H9 (cell line): ENCODE measurements around the gene NR3C2. TPM values are rescaled to one million over a fixed set of nuclear protein-coding genes. Genes with fewer than 3 reads are reported as not detected.

Experiments used
- DNase-seq: peaks from one replicate; pipeline ENCODE4 v3.0.0-alpha.2; 2017
- H2AFZ ChIP-seq: one replicate; pipeline ENCODE4 v1.6.1; 2013; ENCODE audit warnings: mild to moderate bottlenecking, low read length, control low read depth, moderate library complexity
- H2AK5ac ChIP-seq: 2 replicates; pipeline ENCODE4 v1.6.1; 2013; ENCODE audit warnings: low read length, control low read depth, mixed read lengths; ENCODE audit not compliant: insufficient read length
- H2BK120ac ChIP-seq: one replicate; pipeline ENCODE4 v1.6.1; 2013; ENCODE audit warnings: low read depth, mild to moderate bottlenecking, low read length, control low read depth, inconsistent platforms; ENCODE audit not compliant: poor library complexity, severe bottlenecking
- H2BK12ac ChIP-seq: 2 replicates; pipeline ENCODE4 v1.6.1; 2013; ENCODE audit warnings: low read length, control low read depth, mixed read lengths, low read depth; ENCODE audit not compliant: insufficient read length
- H2BK15ac ChIP-seq: 2 replicates; pipeline ENCODE4 v1.6.1; 2013; ENCODE audit warnings: low read depth, low read length, control low read depth
- H2BK20ac ChIP-seq: one replicate; pipeline ENCODE4 v1.6.1; 2013; ENCODE audit warnings: low read depth, mild to moderate bottlenecking, low read length, control low read depth, inconsistent platforms; ENCODE audit not compliant: poor library complexity, severe bottlenecking
- H2BK5ac ChIP-seq: 2 replicates; pipeline ENCODE4 v1.6.1; 2013; ENCODE audit warnings: low read length, control low read depth, mixed read lengths; ENCODE audit not compliant: insufficient read length
- H3K14ac ChIP-seq: 2 replicates; pipeline ENCODE4 v1.6.1; 2013; ENCODE audit warnings: low read length, control low read depth; ENCODE audit not compliant: insufficient read depth
- H3K18ac ChIP-seq: 2 replicates; pipeline ENCODE4 v1.6.1; 2013; ENCODE audit warnings: low read depth, mild to moderate bottlenecking, mixed read lengths, low read length, control low read depth; ENCODE audit not compliant: insufficient read length
- H3K23ac ChIP-seq: 2 replicates; pipeline ENCODE4 v1.6.1; 2013; ENCODE audit warnings: low read length, control low read depth, mixed read lengths, low read depth; ENCODE audit not compliant: insufficient read length
- H3K23me2 ChIP-seq: 2 replicates; pipeline ENCODE4 v1.6.1; 2013; ENCODE audit warnings: low read depth, mild to moderate bottlenecking, mixed read lengths, low read length, control low read depth; ENCODE audit not compliant: insufficient read length, poor library complexity, severe bottlenecking
- H3K27ac ChIP-seq: 2 replicates; pipeline ENCODE4 v1.5.1; 2013; ENCODE audit warnings: low read length, control low read depth, mixed read lengths, low read depth; ENCODE audit not compliant: insufficient read length
- H3K27me3 ChIP-seq: 2 replicates; pipeline ENCODE4 v1.6.1; 2013; ENCODE audit warnings: low read length, control low read depth, inconsistent platforms; ENCODE audit not compliant: insufficient read depth
- H3K4ac ChIP-seq: 2 replicates; pipeline ENCODE4 v1.6.1; 2013; ENCODE audit warnings: low read depth, mild to moderate bottlenecking, control low read depth, inconsistent platforms, low read length, moderate library complexity
- H3K4me1 ChIP-seq: 2 replicates; pipeline ENCODE4 v1.6.1; 2013; ENCODE audit warnings: low read length, control low read depth, inconsistent platforms; ENCODE audit not compliant: insufficient read depth
- H3K4me2 ChIP-seq: 2 replicates; pipeline ENCODE4 v1.6.1; 2013; ENCODE audit warnings: low read length, control low read depth, mixed read lengths; ENCODE audit not compliant: insufficient read length, insufficient read depth
- H3K56ac ChIP-seq: 2 replicates; pipeline ENCODE4 v1.6.1; 2013; ENCODE audit warnings: low read depth, mild to moderate bottlenecking, mixed read lengths, low read length, control low read depth; ENCODE audit not compliant: insufficient read length
- H3K79me1 ChIP-seq: 2 replicates; pipeline ENCODE4 v1.6.1; 2013; ENCODE audit warnings: low read depth, mild to moderate bottlenecking, moderate library complexity, low read length, control low read depth, inconsistent platforms; ENCODE audit not compliant: insufficient read depth, poor library complexity, severe bottlenecking
- H3K79me2 ChIP-seq: 2 replicates; pipeline ENCODE4 v1.6.1; 2013; ENCODE audit warnings: low read length, control low read depth, inconsistent platforms; ENCODE audit not compliant: insufficient read depth
- H3K9ac ChIP-seq: 2 replicates; pipeline ENCODE4 v1.6.1; 2013; ENCODE audit warnings: low read length, control low read depth, mixed read lengths; ENCODE audit not compliant: insufficient read length; ENCODE audit errors: extremely low read depth
- H3K9me3 ChIP-seq: one replicate; pipeline ENCODE4 v1.6.1; 2013; ENCODE audit warnings: low read depth, low read length, inconsistent platforms; ENCODE audit not compliant: control insufficient read depth
- H3T11ph ChIP-seq: one replicate; pipeline ENCODE4 v1.6.1; 2013; ENCODE audit warnings: mild to moderate bottlenecking, low read length, control low read depth, inconsistent platforms
- H4K20me1 ChIP-seq: one replicate; pipeline ENCODE4 v1.6.1; 2013; ENCODE audit not compliant: control insufficient read depth, insufficient read length, insufficient read depth
- H4K5ac ChIP-seq: 2 replicates; pipeline ENCODE4 v1.6.1; 2013; ENCODE audit warnings: low read depth, mild to moderate bottlenecking, mixed read lengths, low read length, control low read depth; ENCODE audit not compliant: insufficient read length
- H4K8ac ChIP-seq: replicated peaks from 2 replicates; pipeline ENCODE4 v1.6.1; 2013; ENCODE audit warnings: low read length, control low read depth, mixed read lengths, low read depth; ENCODE audit not compliant: insufficient read length
- H4K91ac ChIP-seq: 2 replicates; pipeline ENCODE4 v1.6.1; 2013; ENCODE audit warnings: low read depth, mild to moderate bottlenecking, moderate library complexity, mixed read lengths, low read length, control low read depth; ENCODE audit not compliant: insufficient read length
- H3K27ac Mint-ChIP-seq, 3 experiments: 2 replicates in 2 of 3; 3 replicates in 1 of 3; pipeline ENCODE4 v1.8.0; 2020 to 2021; ENCODE audit warnings: mixed read lengths in 3 of 3, mild to moderate bottlenecking in 1 of 3, moderate library complexity in 1 of 3
- H3K27me3 Mint-ChIP-seq: 2 replicates; pipeline ENCODE4 v1.8.0; 2021; ENCODE audit warnings: low read depth, mild to moderate bottlenecking, moderate library complexity, mixed read lengths
- H3K36me3 Mint-ChIP-seq, 3 experiments: 2 replicates in 2 of 3; 3 replicates in 1 of 3; pipeline ENCODE4 v1.8.0; 2020 to 2021; ENCODE audit warnings: low read depth in 3 of 3, mixed read lengths in 3 of 3; ENCODE audit not compliant: insufficient read depth in 1 of 3
- H3K4me1 Mint-ChIP-seq, 2 experiments: 2 replicates each; pipeline ENCODE4 v1.8.0; 2020; ENCODE audit warnings: mixed read lengths in 2 of 2
- H3K4me3 Mint-ChIP-seq, 2 experiments: 2 replicates in 1 of 2; 3 replicates in 1 of 2; pipeline ENCODE4 v1.8.0; 2020 to 2021; ENCODE audit warnings: mild to moderate bottlenecking in 2 of 2, mixed read lengths in 2 of 2, moderate library complexity in 1 of 2
- H3K9me3 Mint-ChIP-seq, 2 experiments: 2 replicates in 1 of 2; 3 replicates in 1 of 2; pipeline ENCODE4 v1.8.0; 2020; ENCODE audit warnings: mild to moderate bottlenecking in 2 of 2, mixed read lengths in 2 of 2, moderate library complexity in 1 of 2
- WGBS: extraction: QIAGEN DNeasy Blood & Tissue Kit; methylation state at CpG from one replicate; pipeline ENCODE4 v1.1.7; 2013; ENCODE audit warnings: missing lambda C conversion rate, low lambda C conversion rate, mixed read lengths; ENCODE audit not compliant: insufficient read length; ENCODE audit errors: extremely low coverage; 5-methylcytosine and 5-hydroxymethylcytosine counted together
- total RNA-seq: library from RNA; stranded (reverse); gene quantifications from 2 replicates; pipeline ENCODE4 v1.2.1, GENCODE V29; 2021
- TF ChIP-seq, protein P1 (sequence below): fragments of 200-600 bp; sonication (generic); conservative IDR thresholded peaks from 3 replicates; pipeline ENCODE4 v1.8.0; 2021; ENCODE audit warnings: antibody characterized with exemption, mild to moderate bottlenecking

The NR3C2 gene
- total RNA-seq, 1 experiment from 2014 or later: 1.4 TPM

DNA sequence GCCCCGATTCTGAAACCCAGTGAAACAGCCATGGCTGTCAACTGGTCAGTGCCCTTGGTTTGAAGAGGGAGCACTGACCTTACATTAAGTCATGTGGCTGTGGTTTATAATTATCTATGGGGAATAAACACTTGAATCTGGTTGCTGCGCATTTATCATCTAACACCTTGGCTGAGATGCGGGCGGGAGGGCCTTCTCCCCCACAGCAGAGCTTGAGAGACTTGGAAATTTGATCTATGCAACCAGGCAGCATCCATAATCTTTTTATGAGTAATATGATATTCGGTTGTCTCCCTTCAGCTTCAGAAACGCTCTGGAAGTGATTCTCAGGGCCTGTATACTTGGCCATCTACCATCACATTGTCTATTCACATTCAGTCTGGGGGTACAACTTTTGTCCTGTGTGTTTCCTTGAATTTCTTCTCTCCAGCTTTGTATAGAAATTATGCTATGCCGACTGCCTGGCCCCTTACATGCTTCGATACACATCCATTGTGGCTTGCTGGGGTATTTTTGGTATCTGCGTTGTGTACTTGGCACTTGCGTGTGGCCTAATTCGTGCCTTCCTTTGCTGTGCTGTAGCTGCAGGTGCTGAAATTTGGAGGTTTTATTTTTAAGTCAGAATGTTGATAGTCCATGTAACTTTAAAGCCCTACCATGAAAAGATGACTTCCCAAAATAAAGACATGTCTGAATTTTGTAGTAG is 388.8 kb downstream of the NR3C2 start:
- Mint-ChIP-seq H3K4me1 (peaks cover 22 to 24% of the 10 kb centered on the region in 2 experiments), H3K27ac (peak overlapping the region in 1 of 3 experiments; percentile 31; a peak in 1 of 7 replicates), H3K27me3 (no peaks in the 10 kb centered on the region), H3K4me3 (no peak overlapping the region), H3K36me3 (no peaks in the 10 kb centered on the region), H3K9me3 (no peaks in the 10 kb centered on the region)
- no peak overlapping the region for H2BK12ac ChIP-seq
- no peak overlapping the region for H3T11ph ChIP-seq
- no CpG with 5 or more reads among the region's 11 CpGs for WGBS
- DNase-seq: no peak
- H3K9me3 ChIP-seq: no peaks in the 10 kb centered on the region
- no peaks in the 10 kb centered on the region for H3K27me3 ChIP-seq
- no peaks in the 10 kb centered on the region for H4K20me1 ChIP-seq
- no peaks in the 10 kb centered on the region for H3K79me1 ChIP-seq
- H2BK5ac ChIP-seq: no peak overlapping the region
- H3K9ac ChIP-seq: no peak overlapping the region
- H3K4ac ChIP-seq: no peak overlapping the region
- TF ChIP-seq, protein P1, sequence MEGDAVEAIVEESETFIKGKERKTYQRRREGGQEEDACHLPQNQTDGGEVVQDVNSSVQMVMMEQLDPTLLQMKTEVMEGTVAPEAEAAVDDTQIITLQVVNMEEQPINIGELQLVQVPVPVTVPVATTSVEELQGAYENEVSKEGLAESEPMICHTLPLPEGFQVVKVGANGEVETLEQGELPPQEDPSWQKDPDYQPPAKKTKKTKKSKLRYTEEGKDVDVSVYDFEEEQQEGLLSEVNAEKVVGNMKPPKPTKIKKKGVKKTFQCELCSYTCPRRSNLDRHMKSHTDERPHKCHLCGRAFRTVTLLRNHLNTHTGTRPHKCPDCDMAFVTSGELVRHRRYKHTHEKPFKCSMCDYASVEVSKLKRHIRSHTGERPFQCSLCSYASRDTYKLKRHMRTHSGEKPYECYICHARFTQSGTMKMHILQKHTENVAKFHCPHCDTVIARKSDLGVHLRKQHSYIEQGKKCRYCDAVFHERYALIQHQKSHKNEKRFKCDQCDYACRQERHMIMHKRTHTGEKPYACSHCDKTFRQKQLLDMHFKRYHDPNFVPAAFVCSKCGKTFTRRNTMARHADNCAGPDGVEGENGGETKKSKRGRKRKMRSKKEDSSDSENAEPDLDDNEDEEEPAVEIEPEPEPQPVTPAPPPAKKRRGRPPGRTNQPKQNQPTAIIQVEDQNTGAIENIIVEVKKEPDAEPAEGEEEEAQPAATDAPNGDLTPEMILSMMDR: no peak
- no peak overlapping the region for H3K18ac ChIP-seq
- no peak overlapping the region for H4K8ac ChIP-seq
- no peaks in the 10 kb centered on the region for H3K79me2 ChIP-seq
- H2AK5ac ChIP-seq: no peak overlapping the region
- no peak overlapping the region for H3K56ac ChIP-seq
- H3K14ac ChIP-seq: no peak overlapping the region
- H3K27ac ChIP-seq: no peak overlapping the region
- H3K23ac ChIP-seq: no peak overlapping the region
- no peak overlapping the region for H4K5ac ChIP-seq
- H2BK20ac ChIP-seq: no peak overlapping the region
- no peak overlapping the region for H2BK15ac ChIP-seq
- no peaks in the 10 kb centered on the region for H3K23me2 ChIP-seq
- no peak overlapping the region for H2BK120ac ChIP-seq
- H3K4me2 ChIP-seq: no peak overlapping the region
- peaks cover under 1% of the 10 kb centered on the region; the same call in 1 of the 2 replicates for H3K4me1 ChIP-seq
- H2AFZ ChIP-seq: no peak overlapping the region
- no peak overlapping the region for H4K91ac ChIP-seq
